HG03103 (cell line): ENCODE results near the gene LAMC2.
"Not testable (repeated sequence)": the region's sequence is repeated elsewhere in the genome, so short reads cannot be mapped to it uniquely, and the experiment has no call there.

Source experiments
- ATAC-seq: cut with Tn5 transposase; IDR thresholded peaks from one replicate; pipeline ENCODE4 v1.9.1; 2021; ENCODE audit warnings: low read depth; ENCODE audit not compliant: unreplicated experiment

LAMC2 gene

DNA sequence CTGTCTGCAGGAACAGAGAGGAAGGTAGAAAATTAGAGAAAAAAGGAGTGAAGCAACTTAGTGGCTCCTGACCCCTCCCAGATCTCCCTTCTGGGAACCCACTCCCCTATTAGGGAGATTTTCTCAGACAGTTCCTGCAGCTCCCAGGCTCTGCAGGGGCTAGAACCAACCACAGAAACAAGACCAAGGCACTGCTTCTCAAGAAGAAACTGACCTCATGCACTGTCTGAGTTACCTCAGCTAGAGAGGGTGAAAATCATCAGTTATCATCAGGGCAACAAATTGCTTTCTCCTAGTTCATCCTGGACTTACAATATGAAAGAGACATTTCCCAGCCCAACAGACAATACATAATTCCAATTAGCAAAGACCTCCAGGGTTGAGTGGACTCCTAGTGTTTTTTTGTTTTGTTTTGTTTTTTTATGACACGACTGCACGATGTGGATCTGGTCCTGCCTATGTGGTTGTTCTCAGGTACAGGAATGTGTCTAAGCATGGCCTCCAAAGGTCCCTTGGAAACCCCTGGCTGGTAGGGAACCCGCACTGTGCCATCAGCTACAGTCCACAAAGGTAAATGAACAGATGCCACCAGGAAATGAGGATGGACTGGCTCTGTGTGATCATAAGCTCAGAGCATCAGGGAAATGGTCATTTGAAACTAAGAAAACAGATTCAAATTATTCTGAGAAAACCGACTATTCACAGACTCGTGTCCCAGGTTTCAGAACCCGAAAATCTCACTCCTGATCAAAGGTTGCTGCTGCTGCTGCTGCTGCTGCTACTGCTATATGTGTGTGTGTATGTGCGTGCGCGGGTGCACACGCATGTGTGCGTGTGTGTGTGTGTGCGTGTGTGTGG lies 65.3 kb downstream of the LAMC2 start:
- no peak for ATAC-seq

DNA sequence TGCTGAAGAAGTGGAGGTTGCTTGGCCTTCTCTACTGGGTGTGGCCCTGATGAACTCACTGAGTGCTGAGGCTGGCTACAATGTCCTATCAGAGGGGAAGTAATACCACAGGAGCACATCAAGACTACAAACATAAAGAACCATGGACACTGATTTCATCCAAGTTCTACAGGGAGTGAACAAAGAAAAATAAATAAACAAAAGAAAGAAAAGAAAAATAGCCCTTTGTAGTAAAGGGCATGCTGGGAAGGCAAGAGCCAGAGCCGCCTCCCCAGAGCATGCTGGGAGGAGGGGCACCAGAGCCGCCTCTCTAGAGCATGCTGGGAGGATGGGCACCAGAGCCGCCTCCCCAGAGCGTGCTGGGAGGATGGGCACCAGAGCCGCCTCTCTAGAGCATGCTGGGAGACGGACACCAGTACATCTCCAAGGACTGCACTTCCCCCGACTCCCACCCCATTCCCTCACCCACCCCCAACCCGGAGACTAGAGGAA lies 65.9 kb downstream of the LAMC2 start:
- ATAC-seq = no peak

DNA sequence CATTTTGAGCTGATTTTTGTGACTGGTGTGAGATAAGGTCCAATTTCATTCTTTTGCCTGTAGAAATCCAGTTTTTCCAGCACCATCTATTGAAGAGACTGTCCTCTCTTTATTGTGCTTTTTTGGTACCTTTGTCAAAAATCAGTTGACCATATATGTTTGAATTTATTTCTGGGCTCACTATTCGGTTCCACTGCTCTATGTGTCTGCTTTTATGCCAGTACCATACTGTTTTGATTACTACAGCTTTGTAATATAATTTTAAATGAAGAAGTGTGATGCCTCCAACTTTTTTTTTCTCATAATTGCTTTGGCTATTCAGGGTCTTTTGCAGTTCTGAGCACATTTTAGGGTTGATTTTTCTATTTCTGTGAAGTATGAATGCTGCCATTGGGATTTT lies 69.0 kb downstream of the LAMC2 start:
- no peak for ATAC-seq

DNA sequence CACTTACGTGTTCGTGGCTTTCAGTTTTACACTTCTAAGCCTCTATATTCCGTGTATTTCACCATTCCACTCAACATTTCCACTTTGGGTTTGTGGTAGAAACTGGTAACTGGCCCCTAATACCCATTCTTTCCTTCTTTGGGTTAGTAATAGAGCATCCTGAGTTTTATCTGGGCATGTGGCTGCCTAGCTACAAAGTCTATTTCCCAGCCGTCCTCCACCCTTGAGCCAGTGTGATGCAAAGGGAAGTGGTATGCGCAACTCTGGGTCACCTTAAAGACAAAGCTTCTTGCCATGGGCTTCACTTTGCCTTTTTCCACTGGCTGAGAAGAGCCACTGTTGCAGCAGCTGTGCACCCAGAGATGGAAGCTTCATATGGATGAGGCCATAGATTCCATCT lies 73.9 kb downstream of the LAMC2 start:
- ATAC-seq = no peak

DNA sequence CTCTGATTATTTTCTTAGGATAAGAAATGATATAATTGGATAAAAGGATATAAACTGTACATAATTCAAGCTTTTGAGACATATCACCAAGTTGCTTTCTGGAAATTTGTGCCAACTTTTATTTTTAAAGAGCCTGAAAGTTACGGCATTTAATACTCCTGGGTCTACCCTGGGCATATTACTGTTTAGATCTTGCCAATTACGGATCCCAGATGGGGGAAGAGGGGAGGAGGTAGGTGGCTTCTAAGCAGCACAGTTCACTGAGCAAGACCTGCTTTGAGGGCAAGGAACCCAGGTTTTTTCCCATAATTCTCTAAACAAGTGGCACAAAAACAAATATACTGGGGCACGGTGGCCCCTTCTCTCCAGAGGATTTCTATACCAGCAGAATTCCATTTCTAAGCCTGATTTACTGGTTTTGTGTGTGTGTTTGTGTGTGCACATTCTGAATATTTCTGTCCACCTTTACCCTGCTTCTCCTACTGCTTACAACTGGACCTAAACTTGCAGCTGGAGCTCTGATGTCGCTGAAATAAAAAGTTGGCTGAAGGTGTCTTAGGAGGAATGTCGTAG lies 76.7 kb downstream of the LAMC2 start:
- ATAC-seq = no peak

DNA sequence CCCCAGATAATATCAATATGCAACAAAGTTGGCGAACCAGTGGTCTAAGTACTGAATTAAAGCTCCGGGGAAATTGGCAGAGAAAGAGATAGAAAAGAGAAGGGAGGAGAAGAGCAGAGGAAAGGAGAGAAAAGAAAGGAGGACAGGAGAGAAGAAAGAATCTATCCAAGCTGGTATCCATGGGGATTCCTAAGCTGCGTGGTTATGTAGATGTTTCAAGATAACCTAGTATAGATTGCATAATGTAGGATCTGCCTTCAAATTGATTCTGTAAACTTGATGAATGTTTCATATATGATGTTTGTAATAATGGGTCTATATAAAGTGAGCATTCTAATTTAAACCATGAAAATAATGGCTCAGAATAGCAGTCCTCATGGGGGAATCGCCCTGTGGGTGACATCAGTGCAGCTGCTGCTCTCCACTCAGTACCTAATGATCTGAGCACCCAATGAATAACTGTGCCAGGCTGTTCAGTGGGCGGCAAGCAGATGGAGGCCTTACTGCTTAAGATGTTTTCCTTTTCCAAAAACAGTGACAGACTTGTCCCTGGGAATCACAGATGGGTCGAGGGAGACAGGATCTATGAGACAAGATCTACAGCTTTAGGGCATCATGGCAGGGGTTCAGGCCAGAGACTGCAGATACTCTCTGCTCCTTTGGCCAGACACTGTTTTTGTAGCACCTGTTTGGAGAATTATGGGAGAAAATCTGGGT lies 78.0 kb downstream of the LAMC2 start:
- no peak for ATAC-seq

DNA sequence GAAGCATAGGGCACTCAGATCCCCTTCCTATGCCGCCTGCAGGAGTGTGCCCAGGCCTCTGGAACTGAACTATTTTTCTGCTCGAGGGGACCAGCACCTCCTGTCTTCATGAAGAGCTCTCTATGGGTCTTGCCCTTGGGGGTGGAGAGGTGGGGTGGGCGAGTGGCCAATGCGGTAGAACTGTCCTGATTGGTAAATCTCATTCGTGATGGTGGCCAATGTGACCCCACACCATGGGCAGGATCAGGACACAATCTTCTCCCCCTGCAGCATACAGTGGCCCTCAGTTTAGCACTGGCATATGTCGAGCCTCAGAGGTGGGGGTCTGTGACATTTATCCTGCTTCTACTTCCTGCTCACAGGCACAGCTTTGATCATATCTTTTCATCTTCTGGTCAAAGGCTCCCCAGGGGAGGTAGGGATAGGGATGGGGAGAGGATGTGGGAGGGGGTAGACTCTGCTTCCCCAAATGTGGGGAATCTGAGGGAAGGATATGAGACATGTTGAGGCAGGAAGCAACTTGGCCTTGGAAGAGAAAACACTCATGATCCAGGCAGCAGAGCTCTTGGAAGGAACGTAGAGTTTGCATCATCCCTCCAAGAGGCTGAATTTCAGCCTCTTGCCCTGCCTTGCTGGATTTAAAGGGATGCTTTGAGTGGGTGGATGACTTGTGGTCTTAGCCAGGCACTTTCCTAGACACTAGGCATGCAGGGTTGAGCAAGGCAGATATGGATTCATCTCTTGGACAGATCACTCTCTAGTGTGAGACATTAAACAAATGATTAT lies 81.8 kb downstream of the LAMC2 start:
- no peak for ATAC-seq

DNA sequence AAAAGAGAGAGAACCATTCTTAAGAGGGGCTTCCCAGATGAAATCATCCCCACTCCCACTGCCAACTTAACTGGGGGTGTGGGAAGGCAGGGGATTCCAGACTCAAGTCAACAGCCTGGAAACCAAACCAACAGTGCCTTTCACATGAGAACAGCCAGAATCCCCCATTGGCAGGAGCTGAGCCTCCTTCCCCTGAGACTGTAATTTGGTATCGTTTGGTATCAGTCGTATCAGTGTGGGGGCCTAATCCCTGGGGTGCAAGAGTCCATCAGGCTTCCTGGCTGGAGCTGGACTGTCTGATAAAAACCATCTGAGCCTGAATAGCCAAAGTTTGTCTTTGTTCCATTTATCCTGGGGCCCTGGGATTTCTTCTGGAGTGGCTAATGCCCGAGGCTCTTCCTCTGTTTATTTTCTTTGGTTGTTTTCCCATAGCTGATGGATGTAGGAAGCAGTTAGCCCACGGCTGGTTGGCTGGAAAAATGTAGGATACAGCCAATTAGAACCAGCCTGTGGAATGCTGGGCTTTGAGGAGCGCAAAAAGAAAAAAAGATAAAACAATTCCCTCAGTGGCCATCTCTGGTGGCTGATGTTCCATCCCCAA lies 84.6 kb downstream of the LAMC2 start:
- ATAC-seq = no peak

DNA sequence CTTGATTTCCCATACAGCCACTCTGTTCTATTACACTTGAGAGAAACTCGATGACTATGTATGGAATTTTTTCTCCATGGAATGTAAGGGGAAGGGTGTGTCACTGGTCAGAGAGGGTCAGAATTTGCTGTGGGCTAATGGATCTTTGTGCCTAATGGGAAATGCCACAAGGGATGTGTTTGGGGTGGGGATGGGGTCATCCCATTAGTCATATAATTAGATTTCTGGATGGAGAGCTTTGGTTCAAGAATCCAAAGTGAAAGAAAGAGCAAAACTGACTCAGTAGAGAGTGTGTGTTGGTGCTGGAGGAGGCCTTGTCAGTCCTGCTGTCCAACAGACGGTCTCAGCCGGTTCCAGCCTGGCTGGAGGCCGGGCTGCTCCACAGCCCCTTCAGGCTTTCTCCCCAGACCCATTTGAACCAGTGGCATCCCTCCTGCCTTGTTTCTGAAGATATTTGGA lies 86.4 kb downstream of the LAMC2 start:
- no peak for ATAC-seq

DNA sequence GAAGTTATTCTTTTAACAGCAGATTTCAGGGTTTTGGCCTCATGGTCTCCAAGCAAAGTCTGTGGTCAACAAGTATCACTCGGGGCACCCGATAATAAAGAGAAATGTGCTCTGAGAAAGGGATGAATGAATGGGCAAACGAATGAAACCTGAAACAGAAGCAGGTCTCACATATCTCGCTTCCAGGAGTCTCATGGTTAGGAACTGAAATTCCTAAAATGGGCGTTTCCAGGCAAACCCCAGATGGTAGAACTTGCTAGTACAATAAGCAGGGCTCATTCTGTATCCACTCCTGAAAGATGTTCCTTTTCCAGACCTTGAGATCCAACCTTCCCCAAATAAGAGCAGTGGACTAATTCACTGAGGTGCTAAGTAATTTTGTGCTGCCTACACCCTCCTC lies 87.2 kb downstream of the LAMC2 start:
- ATAC-seq = no peak

DNA sequence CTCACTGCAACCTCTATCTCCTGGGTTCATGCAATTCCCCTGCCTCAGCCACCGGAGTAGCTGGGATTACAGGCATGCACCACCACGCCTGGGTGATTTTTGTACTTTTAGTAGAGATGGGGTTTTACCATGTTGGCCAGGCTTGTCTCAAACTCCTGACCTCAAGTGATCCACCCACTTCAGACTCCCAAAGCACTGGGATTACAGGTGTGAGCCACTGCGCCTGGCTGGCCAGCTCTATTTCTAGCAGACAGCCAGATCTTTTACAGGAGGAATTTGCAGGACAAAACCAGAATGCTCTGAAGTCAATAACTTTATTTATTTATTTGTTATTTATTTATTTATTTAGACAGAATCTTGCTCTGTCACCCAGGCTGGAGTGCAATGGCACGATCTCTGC lies 87.9 kb downstream of the LAMC2 start:
- not testable (repeated sequence) for ATAC-seq

DNA sequence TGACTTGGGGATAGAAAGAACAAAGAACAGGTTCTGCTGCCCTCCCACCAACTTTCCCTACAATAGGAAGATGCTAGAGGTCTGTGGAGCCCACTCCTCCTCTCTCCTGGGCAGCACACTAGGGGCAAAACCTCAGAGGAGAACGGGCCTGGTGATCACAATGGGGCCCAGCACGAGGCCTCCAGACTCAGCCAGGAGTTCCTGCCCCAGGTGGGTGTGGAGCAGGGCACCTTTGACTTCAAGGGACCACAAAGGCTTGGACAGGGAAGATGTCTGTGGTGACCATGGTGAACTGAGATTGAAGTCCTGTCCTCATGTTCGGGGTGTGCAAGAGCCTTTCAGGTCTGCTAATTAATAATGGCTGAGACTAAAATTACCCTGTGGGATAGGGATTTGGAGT lies 88.8 kb downstream of the LAMC2 start:
- no peak for ATAC-seq

DNA sequence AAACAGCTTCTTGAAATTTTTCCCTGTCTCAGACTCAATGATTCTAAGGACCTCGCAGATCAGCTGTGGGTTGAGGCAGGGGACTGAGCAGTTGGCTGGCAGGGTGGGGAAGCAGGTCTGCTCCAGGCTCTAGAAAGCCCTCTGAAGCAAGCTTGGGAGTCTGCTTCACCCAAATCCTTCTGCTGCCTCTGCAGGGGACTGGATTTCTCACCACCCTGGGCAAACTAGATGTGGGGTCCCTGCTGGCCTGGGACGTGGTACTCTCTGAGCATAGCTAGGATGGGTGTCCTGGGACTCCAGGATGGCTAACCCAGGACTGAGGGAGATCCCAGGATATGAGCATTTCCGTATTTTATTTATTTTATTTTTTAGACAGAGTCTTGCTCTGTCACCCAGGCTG lies 89.3 kb downstream of the LAMC2 start:
- no peak for ATAC-seq

DNA sequence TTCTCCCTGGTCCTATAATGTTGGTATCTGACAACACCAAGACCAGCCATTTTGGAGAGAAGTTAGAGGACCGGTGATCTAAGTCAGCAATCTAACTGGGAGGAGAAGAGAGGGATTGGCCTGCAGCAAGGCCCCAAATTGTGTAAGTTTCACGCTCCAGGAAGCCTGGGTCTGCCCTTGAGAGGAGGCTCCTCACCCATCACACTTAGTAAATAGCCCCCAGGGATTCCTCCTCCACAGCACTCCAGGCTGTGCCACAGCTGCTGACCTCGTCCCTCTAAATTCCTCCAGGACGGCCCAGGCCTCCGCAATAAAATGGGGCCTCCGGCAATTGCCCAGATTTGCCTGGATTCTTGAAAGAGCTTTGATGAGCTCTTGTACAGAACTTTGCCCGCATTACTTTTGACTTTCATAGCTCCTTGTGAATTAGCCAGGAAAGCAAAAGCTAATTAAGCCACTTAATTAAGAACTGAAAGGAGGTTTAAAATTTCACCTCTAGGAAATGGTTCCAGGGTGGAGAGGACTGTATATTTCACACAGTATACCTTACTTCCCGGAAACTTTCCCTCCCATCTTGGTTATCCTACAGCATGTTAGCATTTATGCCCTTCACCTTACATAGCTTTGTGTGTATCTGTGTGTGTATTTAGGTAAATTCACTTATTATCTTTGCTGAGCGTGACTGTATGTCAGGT lies 90.5 kb downstream of the LAMC2 start:
- no peak for ATAC-seq

DNA sequence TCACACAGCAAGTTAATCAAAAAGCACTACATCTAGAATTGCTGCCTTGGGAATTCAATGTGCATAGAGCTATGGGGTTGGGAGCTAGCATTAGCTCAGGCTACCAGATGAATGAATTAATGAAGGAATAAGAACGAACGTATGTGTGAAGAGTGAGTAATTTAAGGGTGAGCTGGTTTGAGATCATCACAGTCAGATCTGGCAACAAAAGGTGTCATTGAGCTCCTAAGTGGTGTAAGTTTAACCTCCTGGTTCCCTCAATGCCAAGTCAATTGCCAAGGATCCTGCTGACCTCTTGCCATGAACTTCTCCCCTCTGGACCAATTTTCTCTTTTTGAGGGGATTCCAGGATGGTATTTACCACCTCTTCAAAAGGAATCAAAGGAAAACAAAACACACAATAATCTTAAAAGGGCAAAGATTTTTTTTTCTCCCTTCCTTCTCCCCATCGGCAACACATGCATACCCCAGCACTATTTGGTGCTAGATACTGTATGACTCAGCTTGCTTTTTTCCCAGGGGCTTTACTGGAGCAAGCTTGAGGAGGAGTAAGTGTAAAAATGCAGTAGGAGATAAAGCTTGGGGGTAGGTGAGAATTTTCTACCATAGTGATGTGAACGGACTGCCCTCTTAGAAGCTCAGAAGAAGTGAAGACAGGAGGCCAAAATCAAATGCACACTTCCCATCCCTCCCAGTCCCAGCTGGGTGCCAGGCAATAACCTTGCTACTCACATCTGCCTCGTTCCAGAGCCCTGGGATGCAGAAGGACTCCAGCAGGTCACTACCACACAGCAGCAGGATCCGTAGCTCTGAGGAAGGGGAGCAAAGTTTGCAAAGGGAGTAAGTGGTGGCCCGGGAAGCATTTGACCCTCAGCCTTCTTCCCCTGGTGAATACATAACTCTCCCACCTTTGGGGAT lies 92.0 kb downstream of the LAMC2 start:
- no peak for ATAC-seq

DNA sequence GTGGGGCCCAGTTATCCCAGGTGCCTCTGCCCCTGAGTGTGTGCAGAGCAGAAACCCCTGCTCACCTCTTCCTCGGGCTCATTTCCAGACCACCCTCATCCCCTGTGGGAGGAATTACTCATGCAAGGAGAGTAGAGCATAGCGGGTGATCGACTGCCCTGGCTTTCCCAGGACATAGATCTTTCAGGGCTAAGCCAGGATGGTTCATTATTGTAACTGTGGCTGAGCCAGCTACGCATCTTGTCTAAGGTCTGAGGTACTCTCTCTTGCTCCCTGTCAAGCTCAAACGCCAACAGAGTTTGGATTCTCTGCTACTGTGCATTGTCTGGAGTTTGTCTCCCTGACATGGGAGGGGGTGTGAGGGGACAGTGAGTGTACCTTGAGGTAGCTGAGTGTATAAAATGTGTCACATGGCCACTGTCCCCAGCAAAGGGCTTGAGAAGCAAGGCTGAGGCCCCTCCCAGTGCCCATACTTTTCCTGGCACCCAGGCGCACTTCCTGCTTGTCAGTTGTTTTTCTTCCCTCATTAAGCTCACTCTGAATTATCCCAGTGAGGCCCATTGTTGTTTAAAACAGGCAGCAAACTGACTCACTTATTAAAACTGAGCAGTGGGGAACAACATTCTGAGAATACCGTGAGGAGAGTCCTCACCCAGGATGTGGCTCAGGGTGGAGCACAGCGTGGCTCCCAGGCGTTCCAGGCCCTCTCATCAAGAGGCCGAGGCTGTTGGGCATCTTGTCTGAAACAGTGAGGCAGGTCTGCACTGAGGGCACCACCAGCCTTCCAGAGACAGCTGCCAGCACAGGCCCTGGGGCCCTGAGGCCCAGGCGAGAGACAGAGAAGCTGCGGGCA lies 92.9 kb downstream of the LAMC2 start:
- no peak for ATAC-seq

DNA sequence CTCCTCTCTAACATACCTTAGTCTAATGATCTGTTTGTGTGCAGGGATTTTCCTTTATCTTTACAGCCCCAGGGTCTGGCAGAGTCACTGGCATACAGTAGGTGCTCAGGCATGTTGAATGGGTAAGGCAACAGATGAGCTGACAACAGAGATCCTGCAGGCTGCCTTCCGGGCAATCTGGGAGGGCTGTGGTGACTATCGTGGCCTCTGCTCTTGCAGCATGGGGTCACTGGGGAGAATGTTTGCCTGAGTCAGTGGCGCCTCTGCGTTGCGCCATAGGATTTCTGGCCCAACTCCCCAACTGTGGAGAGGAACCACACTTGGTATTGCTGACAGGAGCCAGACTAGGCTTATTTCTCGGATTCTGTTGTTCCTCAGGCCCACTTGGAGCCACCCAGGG lies 93.8 kb downstream of the LAMC2 start:
- no peak for ATAC-seq

DNA sequence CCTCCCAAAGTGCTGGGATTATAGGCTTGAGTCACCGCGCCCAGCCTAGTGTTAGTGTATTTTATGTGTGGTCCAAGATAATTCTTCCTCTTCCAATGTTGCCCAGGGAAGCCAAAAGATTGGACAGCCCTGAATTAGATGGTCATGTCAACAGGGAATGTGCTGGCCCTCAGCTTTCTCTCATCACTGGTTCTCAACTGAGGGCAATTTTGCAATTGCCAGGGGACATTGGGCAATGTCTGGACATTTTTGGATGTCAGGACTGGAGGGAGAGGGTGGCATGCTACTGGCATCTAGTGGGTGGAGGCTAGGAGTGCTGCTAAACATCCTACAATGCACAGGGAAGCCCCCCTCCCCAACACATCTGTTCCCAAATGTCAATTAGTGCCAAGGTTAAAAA lies 95.0 kb downstream of the LAMC2 start:
- ATAC-seq = no peak
